Mesodermal cell (in vitro differentiated cells): ENCODE measurements around the gene PIAS2.

Source experiments
- H3K27ac ChIP-seq: 2 replicates; pipeline ENCODE4 v1.7.0; 2013; ENCODE audit warnings: mild to moderate bottlenecking, low read depth, low read length, moderate library complexity; ENCODE audit not compliant: severe bottlenecking
- H3K36me3 ChIP-seq: 2 replicates; pipeline ENCODE4 v1.7.1; 2013; ENCODE audit warnings: mild to moderate bottlenecking, low read length, moderate library complexity; ENCODE audit not compliant: control insufficient read depth, insufficient read depth
- H3K4me1 ChIP-seq: one replicate; pipeline ENCODE4 v1.7.1; 2013; ENCODE audit warnings: mild to moderate bottlenecking, low read length; ENCODE audit not compliant: insufficient read depth, control insufficient read depth, poor library complexity, severe bottlenecking
- H3K4me3 ChIP-seq: 2 replicates; pipeline ENCODE4 v1.7.0; 2013; ENCODE audit warnings: low read length, control low read depth, mild to moderate bottlenecking; ENCODE audit not compliant: insufficient read depth, poor library complexity, severe bottlenecking; ENCODE audit errors: extremely low read depth
- H3K9me3 ChIP-seq: 2 replicates; pipeline ENCODE4 v1.7.1; 2013; ENCODE audit warnings: mild to moderate bottlenecking, low read length, moderate library complexity; ENCODE audit not compliant: control insufficient read depth
- WGBS, 2 experiments: methylation state at CpG; one replicate each; pipeline ENCODE4 v1.1.5; 2013; ENCODE audit warnings: missing lambda C conversion rate in 2 of 2; ENCODE audit not compliant: insufficient coverage in 2 of 2; 5-methylcytosine and 5-hydroxymethylcytosine counted together

PIAS2 gene

DNA sequence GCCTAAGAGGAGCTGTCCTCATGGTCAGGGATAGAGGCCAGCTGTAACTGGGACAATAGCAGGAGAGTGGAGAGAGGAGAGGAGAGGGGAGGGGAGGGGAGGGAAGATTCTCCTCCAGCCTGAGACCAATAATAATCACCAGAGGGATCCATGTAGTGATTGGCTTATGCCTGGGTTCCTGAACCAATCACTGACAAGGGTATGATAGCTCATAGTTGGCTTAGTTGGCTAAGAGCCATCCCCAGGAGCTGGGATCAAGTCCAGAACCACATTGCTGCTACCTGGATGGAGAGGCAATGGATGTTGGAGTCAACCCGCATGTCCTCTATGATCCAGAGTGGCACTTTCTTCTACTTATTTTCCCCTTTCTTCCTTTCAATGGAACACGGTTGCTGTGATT, 152.7 kb downstream of the PIAS2 start:
- Histone ChIP-seq H3K9me3 (no peaks in the 10 kb centered on the region), H3K4me1 (no peaks in the 10 kb centered on the region), H3K36me3 (no peaks in the 10 kb centered on the region), H3K4me3 (no peak overlapping the region), H3K27ac (no peak overlapping the region)
- WGBS, 2 experiments, result no CpG with 5 or more reads among the region's 2 CpGs

DNA sequence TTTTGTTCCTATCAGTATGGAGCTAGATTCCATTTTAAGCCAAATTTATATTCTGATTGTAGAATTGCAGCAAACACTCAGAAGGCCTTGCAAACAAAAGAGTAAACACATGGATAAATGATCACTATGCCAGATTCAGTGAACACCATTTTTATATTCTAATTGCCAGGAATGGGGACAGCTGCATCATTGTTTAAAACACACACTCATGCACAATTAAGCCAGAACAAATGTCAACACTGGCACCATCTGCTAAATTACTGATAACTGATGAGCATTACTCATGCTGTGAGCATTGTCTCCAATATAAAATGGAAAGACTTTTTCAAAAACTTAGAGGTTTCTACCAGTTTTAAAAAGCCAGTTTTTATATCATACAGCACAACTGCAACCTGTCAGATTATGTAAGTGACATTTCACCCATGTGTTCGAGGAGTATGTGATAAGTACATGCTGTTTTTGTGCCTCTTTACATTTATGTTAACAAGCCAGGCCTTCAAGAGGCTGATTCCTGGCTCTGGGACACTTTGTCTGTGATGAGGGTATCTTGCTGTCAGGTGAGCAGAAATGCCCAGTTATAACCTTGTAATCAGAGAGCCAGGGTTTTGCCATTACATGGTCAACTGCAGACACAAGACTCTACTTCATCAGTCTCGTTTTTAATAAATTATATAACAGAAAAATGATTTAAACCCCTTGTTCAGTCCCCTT, 156.1 kb downstream of the PIAS2 start:
- WGBS, 2 experiments, result 40 to 80% methylated on average over 1 of the region's 2 CpGs
- Histone ChIP-seq H3K9me3 (no peaks in the 10 kb centered on the region), H3K4me3 (no peak overlapping the region), H3K36me3 (no peaks in the 10 kb centered on the region), H3K4me1 (no peaks in the 10 kb centered on the region), H3K27ac (no peak overlapping the region)

DNA sequence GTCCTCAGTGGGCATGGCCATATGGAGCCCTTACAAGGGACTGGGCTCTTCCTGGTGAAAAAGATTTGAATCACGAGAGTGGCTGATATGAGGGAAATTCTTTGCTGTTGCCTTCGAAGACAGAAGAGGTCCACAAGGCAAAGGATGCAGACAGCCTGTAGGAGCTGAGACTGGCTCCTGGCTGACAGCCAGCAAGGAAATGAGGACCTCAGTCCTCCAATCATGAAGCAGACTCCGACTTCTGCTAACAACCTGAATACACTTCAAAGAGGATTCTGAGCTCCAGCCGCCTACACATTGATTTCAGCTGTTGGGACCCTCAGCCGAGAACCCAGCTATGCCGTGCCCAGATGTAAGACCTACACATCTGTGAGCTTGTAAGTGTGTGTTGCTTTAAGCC, 157.4 kb downstream of the PIAS2 start:
- 75 to 78% methylated on average over 3 to 6 of the region's 6 CpGs for WGBS, 2 experiments
- no peak overlapping the region for H3K4me3 ChIP-seq
- H3K4me1 ChIP-seq, result no peaks in the 10 kb centered on the region
- no peak overlapping the region for H3K27ac ChIP-seq
- H3K36me3 ChIP-seq, result no peaks in the 10 kb centered on the region
- no peaks in the 10 kb centered on the region for H3K9me3 ChIP-seq

DNA sequence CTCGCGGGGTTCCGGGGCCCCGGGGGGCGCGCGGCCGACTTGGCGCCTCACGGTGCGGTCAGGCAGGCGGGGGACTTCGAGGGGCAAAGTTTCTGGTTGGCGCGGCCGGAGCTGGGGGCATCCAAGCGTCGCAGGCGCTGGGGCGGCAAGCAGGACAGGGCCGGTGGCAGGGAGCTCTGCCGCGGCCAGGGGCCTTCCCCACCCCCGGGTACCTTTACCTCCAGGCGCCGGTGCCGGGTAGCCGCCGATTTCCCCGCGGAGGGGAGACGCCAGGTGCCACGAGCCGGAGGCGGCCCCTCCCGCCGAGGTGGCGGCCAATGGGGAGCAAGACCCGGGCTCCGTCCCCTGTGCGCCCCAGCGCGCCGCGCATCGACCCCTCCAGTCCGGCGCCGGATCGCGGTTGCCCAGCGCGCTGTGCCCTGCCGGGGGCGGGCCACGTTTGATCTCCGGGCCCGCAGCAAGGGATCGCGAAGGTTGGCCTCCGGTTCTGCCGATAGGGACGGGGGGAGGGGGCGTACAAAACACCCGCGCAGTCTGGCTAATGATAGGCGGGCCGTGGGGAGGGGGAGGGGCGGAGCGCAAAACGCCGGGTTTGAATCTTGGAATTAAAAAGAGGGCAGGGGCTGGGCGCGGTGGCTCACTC, 160.6 kb downstream of the PIAS2 start, which contains the start of gene ST8SIA5:
Gene ST8SIA5 (minus strand): TSS at position 495 of the 643 bp plus-strand sequence. CDS start 545 bp downstream, outside the sequence.
- Histone ChIP-seq H3K36me3 (no peaks in the 10 kb centered on the region), H3K27ac (no peak within 1 kb of the TSS), H3K9me3 (no peaks in the 10 kb centered on the region), H3K4me3 (peak within 1 kb of the TSS; percentile 40), H3K4me1 (no peaks in the 10 kb centered on the region)
- 0 to 1% methylated on average over 36 to 63 of the region's 74 CpGs for WGBS, 2 experiments

DNA sequence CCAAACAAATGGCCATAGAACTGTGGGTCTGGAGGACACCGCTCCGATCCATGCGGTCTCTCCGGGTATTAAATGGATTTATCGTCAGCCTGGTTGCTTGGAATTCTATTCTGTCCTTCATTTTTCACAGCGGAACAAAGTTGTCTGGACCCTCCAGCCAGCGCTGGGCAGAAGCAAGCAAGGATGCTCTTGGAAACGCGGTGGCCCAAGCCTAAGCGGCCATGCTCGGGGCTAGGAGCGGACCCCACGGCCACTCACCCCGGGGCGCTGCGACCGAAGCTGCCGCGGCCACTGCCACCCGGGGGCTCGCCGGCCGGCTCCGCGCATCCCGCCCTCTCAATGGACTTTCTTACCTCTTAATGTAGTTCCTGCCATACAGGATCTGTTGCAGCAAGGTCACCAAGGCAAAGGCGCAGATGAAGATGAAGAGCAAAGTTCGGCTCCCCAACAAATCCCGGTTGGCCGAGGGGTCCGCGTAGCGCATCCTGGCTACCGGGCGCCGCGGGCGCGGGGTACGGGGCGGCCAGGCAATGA, 161.2 kb downstream of the PIAS2 start:
- no peaks in the 10 kb centered on the region for H3K36me3 ChIP-seq
- peak overlapping the region; percentile 40 for H3K4me3 ChIP-seq
- no peaks in the 10 kb centered on the region for H3K9me3 ChIP-seq
- WGBS, 2 experiments, result 5 to 8% methylated on average over 29 to 34 of the region's 41 CpGs
- no peak overlapping the region for H3K27ac ChIP-seq
- H3K4me1 ChIP-seq, result no peaks in the 10 kb centered on the region

DNA sequence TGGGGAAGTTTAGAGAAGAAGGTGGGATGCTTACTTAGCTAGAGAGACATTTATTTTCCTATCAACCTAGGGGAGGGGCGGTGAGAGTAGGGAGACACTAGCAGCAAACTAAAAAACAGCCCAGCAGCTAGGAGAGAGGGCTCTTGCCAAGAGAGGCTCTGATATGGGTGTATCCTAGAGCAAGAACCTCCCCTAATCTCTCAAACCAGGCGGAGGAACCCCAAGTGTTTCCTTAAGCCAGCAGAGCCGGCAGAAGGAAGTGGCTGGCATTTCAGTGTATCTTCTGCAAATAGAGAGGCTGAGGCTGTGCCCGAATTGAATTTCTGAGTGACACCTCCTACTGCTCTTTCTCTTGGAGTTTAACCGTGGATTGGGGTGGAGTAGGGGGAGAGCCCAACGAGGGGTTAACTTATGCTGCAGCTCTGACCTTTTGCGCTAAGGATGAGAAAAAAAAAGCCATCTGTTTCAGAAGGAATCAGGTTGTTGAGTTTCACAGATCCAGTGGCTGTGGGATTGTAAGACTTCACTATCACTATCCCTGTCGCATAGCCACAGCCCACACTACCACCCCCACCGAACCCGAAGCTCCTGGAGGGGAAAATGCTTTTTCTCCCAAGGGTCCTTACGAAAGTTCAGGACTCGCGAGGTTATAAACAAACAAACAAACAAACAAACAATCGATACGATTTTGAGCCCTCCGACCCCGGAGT, 161.8 kb downstream of the PIAS2 start:
- H3K4me3 ChIP-seq, result no peak overlapping the region
- no peak overlapping the region for H3K27ac ChIP-seq
- no peaks in the 10 kb centered on the region for H3K4me1 ChIP-seq
- no peaks in the 10 kb centered on the region for H3K9me3 ChIP-seq
- no peaks in the 10 kb centered on the region for H3K36me3 ChIP-seq
- 31 to 41% methylated on average over 11 to 15 of the region's 17 CpGs for WGBS, 2 experiments

- H3K4me3 ChIP-seq, result no peak overlapping the region
- no peaks in the 10 kb centered on the region for H3K36me3 ChIP-seq
- H3K4me1 ChIP-seq, result no peaks in the 10 kb centered on the region
- H3K9me3 ChIP-seq, result no peaks in the 10 kb centered on the region
- no peak overlapping the region for H3K27ac ChIP-seq
- WGBS, 2 experiments, result 66 to 71% methylated on average over 9 to 10 of the region's 13 CpGs
These were observed 162.5 kb downstream of the PIAS2 start for GRCh38 chr18:46754661-46755292.

DNA sequence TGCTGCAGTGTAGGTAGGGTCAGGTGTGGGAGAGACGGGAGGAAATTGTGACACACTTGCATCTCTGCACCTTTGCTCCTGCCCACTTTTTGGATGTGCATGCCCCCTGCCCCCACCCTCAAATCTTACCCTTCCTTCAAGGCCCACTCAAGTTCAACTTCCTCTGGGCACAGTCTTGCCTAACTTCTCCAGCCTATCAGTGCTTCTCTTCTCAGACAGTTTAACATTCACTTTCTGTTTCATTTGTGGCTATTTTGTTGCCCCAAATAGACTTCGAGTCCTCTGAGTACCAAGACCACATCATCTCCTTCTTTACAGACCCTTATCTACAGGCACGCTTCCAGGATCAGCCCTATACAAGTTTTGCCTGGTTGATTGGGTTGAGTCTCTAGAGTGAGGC, 163.1 kb downstream of the PIAS2 start:
- Histone ChIP-seq H3K9me3 (no peaks in the 10 kb centered on the region), H3K4me1 (no peaks in the 10 kb centered on the region), H3K27ac (no peak overlapping the region), H3K36me3 (no peaks in the 10 kb centered on the region), H3K4me3 (no peak overlapping the region)
- WGBS, 2 experiments, result no CpG with 5 or more reads among the region's 3 CpGs
